A549 (cell line): ENCODE measurements around the gene RESF1. TPM values are rescaled to one million over a fixed set of nuclear protein-coding genes. Genes with fewer than 3 reads are reported as not detected.
A peak's percentile ranks its signal among the peaks of the same experiment; 100 is the strongest.

Source experiments
- ATAC-seq, 2 experiments: fragments of 200-7000 bp in 1 of 2; fragments of >200 bp in 1 of 2; cut with Nextera tagmentation in 1 of 2; cut with Tn5 transposase in 1 of 2; 3 replicates each; pipeline versions ENCODE4 v1.8.0 to v1.9.1; 2018 to 2020; ENCODE audit warnings: mild to moderate bottlenecking in 1 of 2, moderate library complexity in 1 of 2
- CTCF ChIA-PET: fragments of 300-600 bp; sonication (Branson Sonifier 250); formaldehyde crosslinking; extraction: SDS; loops from one replicate; lab custom pipeline; 2021; ENCODE audit warnings: antibody characterized with exemption, inconsistent platforms; lab: Yijun Ruan, JAX
- POLR2A ChIA-PET: fragments of 350-600 bp; formaldehyde crosslinking; extraction: SDS; loops from one replicate; lab custom pipeline; 2021; ENCODE audit warnings: antibody characterized with exemption, inconsistent platforms; lab: Yijun Ruan, JAX
- DNase-seq, 2 experiments: peaks; one replicate each; pipeline versions ENCODE4 v3.0.0 to v3.0.0-alpha.2; 2011 to 2016; ENCODE audit warnings: low read depth in 1 of 2, low spot score in 1 of 2
- FAIRE-seq: peaks from 2 replicates; lab custom pipeline; 2011; peaks lifted over from hg19 to GRCh38; lab: Jason Lieb, UNC
- H3K27ac ChIP-seq, 2 experiments: fragments of >200 bp; sonication (Bioruptor Twin); formaldehyde crosslinking; 3 replicates each; pipeline ENCODE4 v1.5.1; 2016 to 2017
- H3K4me1 ChIP-seq: fragments of >200 bp; sonication (Bioruptor Twin); formaldehyde crosslinking; 3 replicates; pipeline ENCODE4 v1.6.1; 2016
- H3K4me2 ChIP-seq: fragments of >200 bp; sonication (Bioruptor Twin); formaldehyde crosslinking; 3 replicates; pipeline ENCODE4 v1.6.1; 2016
- H3K4me3 ChIP-seq: fragments of >200 bp; sonication (Bioruptor Twin); formaldehyde crosslinking; 3 replicates; pipeline ENCODE4 v1.5.1; 2016
- H3K9me3 ChIP-seq: fragments of >200 bp; sonication (Bioruptor Twin); formaldehyde crosslinking; 3 replicates; pipeline ENCODE4 v1.6.1; 2016
- CBX2 ChIP-seq: fragments of 200-600 bp; sonication (generic); IDR thresholded peaks from 2 replicates; pipeline ENCODE4 v1.6.1; 2016; ENCODE audit warnings: low read depth, mild to moderate bottlenecking, borderline replicate concordance
- CEBPB ChIP-seq, 2 experiments: fragments of >200 bp in 1 of 2; sonication (Bioruptor Twin) in 1 of 2; formaldehyde crosslinking in 1 of 2; IDR thresholded peaks; 2 replicates each; pipeline ENCODE4 v1.6.1; 2012 to 2016
- CHD2 ChIP-seq: fragments of 150-350 bp; IDR thresholded peaks from 2 replicates; pipeline ENCODE4 v1.6.1; 2014; ENCODE audit warnings: low read length; ENCODE audit not compliant: partially characterized antibody
- CHD4 ChIP-seq: fragments of 200-600 bp; sonication (generic); IDR thresholded peaks from 2 replicates; pipeline ENCODE4 v1.6.1; 2016; ENCODE audit warnings: antibody characterized with exemption, mild to moderate bottlenecking, borderline replicate concordance
- CTCF ChIP-seq: fragments of >200 bp; sonication (Bioruptor Twin); formaldehyde crosslinking; IDR thresholded peaks from 3 replicates; pipeline ENCODE4 v1.5.1; 2016
- EHMT2 ChIP-seq: fragments of 200-600 bp; sonication (generic); IDR thresholded peaks from 2 replicates; pipeline ENCODE4 v1.6.1; 2016; ENCODE audit warnings: antibody characterized with exemption, low read depth, mild to moderate bottlenecking, moderate library complexity
- ELK1 ChIP-seq: fragments of 150-350 bp; IDR thresholded peaks from 2 replicates; pipeline ENCODE4 v1.6.1; 2014; ENCODE audit warnings: low read depth, mild to moderate bottlenecking, low read length
- HEYL ChIP-seq: fragments of 250-450 bp; sonication (Bioruptor Pico); IDR thresholded peaks from 2 replicates; pipeline ENCODE4 v1.8.0; 2021; ENCODE audit warnings: mild to moderate bottlenecking, moderate library complexity
- HMGXB4 ChIP-seq: fragments of 250-450 bp; sonication (Bioruptor Pico); IDR thresholded peaks from 2 replicates; pipeline ENCODE4 v1.5.0; 2021; ENCODE audit warnings: mild to moderate bottlenecking, moderate library complexity, borderline replicate concordance
- JUN ChIP-seq, 2 experiments: fragments of >200 bp; sonication (Bioruptor Twin); formaldehyde crosslinking; IDR thresholded peaks; 2 replicates in 1 of 2; 3 replicates in 1 of 2; pipeline ENCODE4 v1.6.1; 2016 to 2017
- JUNB ChIP-seq: fragments of >200 bp; sonication (Bioruptor Twin); formaldehyde crosslinking; IDR thresholded peaks from 2 replicates; pipeline ENCODE4 v1.6.1; 2016
- KDM1A ChIP-seq: fragments of 200-600 bp; sonication (generic); IDR thresholded peaks from 2 replicates; pipeline ENCODE4 v1.6.1; 2016; ENCODE audit warnings: low read depth, mild to moderate bottlenecking
- KDM5A ChIP-seq: fragments of 200-600 bp; sonication (generic); IDR thresholded peaks from 2 replicates; pipeline ENCODE4 v1.6.1; 2016; ENCODE audit warnings: antibody characterized with exemption, mild to moderate bottlenecking
- NFE2L2 ChIP-seq: fragments of 150-350 bp; conservative IDR thresholded peaks from 2 replicates; pipeline ENCODE4 v1.6.1; 2014; ENCODE audit warnings: low read length
- POLR2A ChIP-seq: IDR thresholded peaks from 2 replicates; pipeline ENCODE4 v1.6.1; 2012; ENCODE audit warnings: mild to moderate bottlenecking, low read length
- POLR2AphosphoS2 ChIP-seq: conservative IDR thresholded peaks from 2 replicates; pipeline ENCODE4 v1.6.1; 2012; ENCODE audit warnings: low read length, improper control_type of control experiment, inconsistent platforms
- RCOR1 ChIP-seq: fragments of 150-350 bp; IDR thresholded peaks from 2 replicates; pipeline ENCODE4 v1.6.1; 2014; ENCODE audit warnings: antibody characterized with exemption, low read length, low read depth
- RNF2 ChIP-seq: fragments of 200-600 bp; sonication (generic); IDR thresholded peaks from 2 replicates; pipeline ENCODE4 v1.6.1; 2016; ENCODE audit warnings: low read depth, mild to moderate bottlenecking, antibody characterized with exemption, moderate library complexity, borderline replicate concordance
- WGBS: methylation state at CpG from one replicate; pipeline ENCODE4 v1.1.6; 2017; ENCODE audit errors: missing lambda C conversion rate; 5-methylcytosine and 5-hydroxymethylcytosine counted together
- polyA plus RNA-seq, 4 experiments: library from polyadenylated mRNA; depleted of rRNA in 3 of 4; stranded (reverse); fragments of >200 nt; fragmentation: RNase III in 1 of 4; extraction: RNeasy Plus Mini Kit Qiagen cat#74134 plus additional on column Dnase treatment in 1 of 4; gene quantifications; 2 replicates in 3 of 4; 3 replicates in 1 of 4; pipeline ENCODE4 v1.2.3, GENCODE V29; 2011 to 2017

RESF1 gene
- polyA plus RNA-seq, 2 of the 4 experiments (the other 2 are of a cell fraction) = 17.5 to 45.4 TPM

GRCh38 chr12:31989571-31990362, 30.6 kb downstream of the RESF1 start:
- CTCF ChIA-PET = interaction anchor here (0.8 kb wide), 1 partner anchor 116 kb away, joined by 3 read pairs; no protein-coding TSS in a partner anchor
- no peak for FAIRE-seq

GRCh38 chr12:31991146-31991545, 31.9 kb downstream of the RESF1 start:
- Histone ChIP-seq H3K4me1 (no peaks in the 10 kb centered on the region), H3K4me2 (no peak overlapping the region), H3K4me3 (no peak overlapping the region), H3K9me3 (no peaks in the 10 kb centered on the region), H3K27ac (no peak overlapping the region)
- CTCF ChIA-PET = interaction anchor here (1.0 to 1.1 kb wide), 2 partner anchors 9 to 17 kb away, joined by 3 read pairs; no protein-coding TSS in a partner anchor
- POLR2A ChIA-PET = no interaction called here
- DNase-seq (no peak), ATAC-seq (no peak), FAIRE-seq (no peak)
- no peak for TF ChIP-seq POLR2AphosphoS2
- TF ChIP-seq, all 56 proteins: peak for 0
- WGBS = 89% methylated on average over 1 of the region's 1 CpG

More at GRCh38 chr12:31989571-31990362, 30.6 kb downstream of the RESF1 start:
- H3K27ac ChIP-seq = no peak overlapping the region
- TF ChIP-seq JUN (IDR thresholded peaks at IDR 0.05) (no peak), KDM5A (no peak), NFE2L2 (no peak), KDM1A (no peak), CBX2 (no peak), EHMT2 (no peak), HEYL (CRISPR knock-in tag) (no peak), RNF2 (no peak)
- TF ChIP-seq, all 56 proteins: peak for 0
- peak in 1 of 2 experiments; percentile 48; a peak in 2 of 6 replicates for ATAC-seq
- no peak overlapping the region for H3K4me3 ChIP-seq
- H3K9me3 ChIP-seq = no peaks in the 10 kb centered on the region
- POLR2A ChIA-PET = interaction anchor here (0.8 kb wide), 1 partner anchor 30 kb away, joined by 3 read pairs; no protein-coding TSS in a partner anchor
- no peaks in the 10 kb centered on the region for H3K4me1 ChIP-seq
- WGBS = 91% methylated on average over 15 of the region's 15 CpGs
- H3K4me2 ChIP-seq = no peak overlapping the region
- DNase-seq = no peak

GRCh38 chr12:31991815-31992214, 32.6 kb downstream of the RESF1 start:
- H3K4me3 ChIP-seq = no peak overlapping the region
- DNase-seq (no peak), FAIRE-seq (no peak), ATAC-seq (no peak)
- H3K4me1 ChIP-seq = no peaks in the 10 kb centered on the region
- CTCF ChIA-PET = interaction anchor here (1.0 to 1.1 kb wide), 2 partner anchors 8 to 16 kb away, joined by 3 read pairs; no protein-coding TSS in a partner anchor
- H3K4me2 ChIP-seq = no peak overlapping the region
- H3K9me3 ChIP-seq = no peaks in the 10 kb centered on the region
- no peak for TF ChIP-seq JUNB
- no peak for TF ChIP-seq ELK1
- TF ChIP-seq POLR2A = no peak
- TF ChIP-seq CHD2 = no peak
- TF ChIP-seq CHD4 = no peak
- TF ChIP-seq CTCF = no peak
- no peak for TF ChIP-seq RCOR1
- no peak for TF ChIP-seq CEBPB (IDR thresholded peaks at IDR 0.05)
- no peak for TF ChIP-seq HMGXB4
- POLR2A ChIA-PET = no interaction called here
- 89% methylated on average over 2 of the region's 2 CpGs for WGBS
- no peak overlapping the region for H3K27ac ChIP-seq
